Bronchial epithelial cell (primary cell): ENCODE measurements around the gene ALPK3. TPM values are rescaled to one million over a fixed set of nuclear protein-coding genes. Genes with fewer than 3 reads are reported as not detected.
A peak's percentile ranks its signal among the peaks of the same experiment; 100 is the strongest.

Source experiments
- DNase-seq: peaks from one replicate; pipeline ENCODE4 v3.0.0-alpha.2; 2010; ENCODE audit warnings: low read depth
- FAIRE-seq: peaks from 2 replicates; lab custom pipeline; 2011; peaks lifted over from hg19 to GRCh38; lab: Jason Lieb, UNC
- H3K27me3 ChIP-seq: 2 replicates; pipeline ENCODE4 v1.5.1; 2011; ENCODE audit warnings: low read length; ENCODE audit not compliant: control insufficient read depth, insufficient read depth
- H3K36me3 ChIP-seq: 2 replicates; pipeline ENCODE4 v1.5.1; 2011; ENCODE audit warnings: low read length; ENCODE audit not compliant: control insufficient read depth, insufficient read depth
- H3K4me3 ChIP-seq: 2 replicates; pipeline ENCODE4 v1.5.1; 2011; ENCODE audit warnings: mild to moderate bottlenecking, low read depth, low read length, control low read depth
- CTCF ChIP-seq: IDR thresholded peaks from 2 replicates; pipeline ENCODE4 v1.5.1; 2011; ENCODE audit warnings: mild to moderate bottlenecking, moderate library complexity, low read length, control low read depth, inconsistent platforms; ENCODE audit not compliant: insufficient read depth, severe bottlenecking
- total RNA-seq: library from RNA; depleted of rRNA; stranded (reverse); fragments of >200 nt; gene quantifications from 2 replicates; pipeline ENCODE4 v1.2.1, GENCODE V29; 2014

ALPK3 gene
- total RNA-seq, 1 donor from 2014 or later: 0.26 TPM

GRCh38 chr15:84799511-84800187 is 17.5 kb upstream of the ALPK3 start:
- no peaks in the 10 kb centered on the region for H3K27me3 ChIP-seq
- DNase-seq (no peak), FAIRE-seq (no peak)
- H3K4me3 ChIP-seq: no peak overlapping the region
- no peak for TF ChIP-seq CTCF
- peaks cover 34% of the 10 kb centered on the region for H3K36me3 ChIP-seq

- DNase-seq: no peak
- Histone ChIP-seq H3K27me3 (no peaks in the 10 kb centered on the region), H3K36me3 (peaks cover 35% of the 10 kb centered on the region), H3K4me3 (no peak overlapping the region)
- no peak for TF ChIP-seq CTCF
- no peak for FAIRE-seq
Measured at GRCh38 chr15:84800365-84800806, 16.8 kb upstream of the ALPK3 start.

GRCh38 chr15:84804005-84804900 is 12.9 kb upstream of the ALPK3 start:
- Histone ChIP-seq H3K4me3 (no peak overlapping the region), H3K27me3 (no peaks in the 10 kb centered on the region), H3K36me3 (peaks cover 21% of the 10 kb centered on the region)
- no peak for TF ChIP-seq CTCF
- DNase-seq: no peak
- peak; percentile 55 for FAIRE-seq

- no peak for FAIRE-seq
- Histone ChIP-seq H3K27me3 (no peaks in the 10 kb centered on the region), H3K4me3 (no peak overlapping the region), H3K36me3 (peaks cover 14% of the 10 kb centered on the region)
- DNase-seq: no peak
- TF ChIP-seq CTCF: no peak
Measured at GRCh38 chr15:84805221-84805620, 11.9 kb upstream of the ALPK3 start.

GRCh38 chr15:84807228-84807627 is 9.9 kb upstream of the ALPK3 start:
- no peak for TF ChIP-seq CTCF
- Histone ChIP-seq H3K36me3 (peaks cover 6% of the 10 kb centered on the region), H3K4me3 (no peak overlapping the region), H3K27me3 (no peaks in the 10 kb centered on the region)
- FAIRE-seq: no peak
- no peak for DNase-seq
